Adrenal gland (tissue), 12 donors: Measurements from ENCODE around the gene THRSP. TPM values are rescaled to one million over a fixed set of nuclear protein-coding genes. Genes with fewer than 3 reads are reported as not detected.

Source experiments
- DNase-seq, 7 donors: peaks; one replicate each; pipeline ENCODE4 v3.0.0-alpha.2; 2019 to 2020
- H3K27ac ChIP-seq, 5 donors: fragments of 200-600 bp; sonication (generic) in 4 of 5; 1 replicate in 3 of 5; 2 replicates in 2 of 5; pipeline versions ENCODE4 v1.5.1 to v1.8.0; 2016 to 2020; ENCODE audit warnings: mild to moderate bottlenecking in 1 of 5
- H3K27me3 ChIP-seq: fragments of 200-600 bp; 2 replicates; pipeline ENCODE4 v1.8.0; 2021
- H3K36me3 ChIP-seq, 2 donors: fragments of 200-600 bp; replicated peaks in 1 of 2; 1 replicate in 1 of 2; 2 replicates in 1 of 2; pipeline versions ENCODE4 v1.5.1 to v1.8.0; 2018 to 2022
- H3K4me1 ChIP-seq, 2 donors: fragments of 200-600 bp; replicated peaks in 1 of 2; 1 replicate in 1 of 2; 2 replicates in 1 of 2; pipeline versions ENCODE4 v1.5.1 to v1.8.0; 2018 to 2021
- H3K4me3 ChIP-seq, 4 donors: fragments of 200-600 bp; sonication (generic) in 3 of 4; one replicate each; pipeline ENCODE4 v1.5.1; 2016 to 2018
- H3K9me3 ChIP-seq, 3 donors: fragments of 200-600 bp; sonication (generic) in 1 of 3; replicated peaks in 1 of 3; 1 replicate in 2 of 3; 2 replicates in 1 of 3; pipeline versions ENCODE4 v1.5.1 to v1.8.0; 2016 to 2021
- CTCF ChIP-seq, 6 experiments: fragments of 450-650 bp in 4 of 6; fragments of 200-600 bp in 2 of 6; sonication (generic) in 1 of 6; IDR thresholded peaks; 1 replicate in 5 of 6; 2 replicates in 1 of 6; pipeline versions ENCODE4 v1.5.1 to v1.8.0; 2016 to 2021; ENCODE audit warnings: antibody characterized with exemption in 6 of 6, mild to moderate bottlenecking in 2 of 6, moderate library complexity in 1 of 6
- POLR2A ChIP-seq, 2 donors: fragments of 450-650 bp; IDR thresholded peaks; one replicate each; pipeline ENCODE4 v1.6.1; 2017; ENCODE audit warnings: antibody characterized with exemption in 2 of 2, mild to moderate bottlenecking in 2 of 2, moderate library complexity in 1 of 2
- WGBS, 4 donors: extraction: QIAGEN DNeasy Blood & Tissue Kit in 2 of 4; methylation state at CpG; one replicate each; pipeline versions ENCODE4 v1.1.5 to v1.1.7; 2013 to 2017; 5-methylcytosine and 5-hydroxymethylcytosine counted together
- intact Hi-C, 2 donors: fragments of 100-400 bp; cut with DNase I; formaldehyde crosslinking; loops; one replicate each; pipeline versions ENCODE4 v1.14.1 to v1.15.0; 2022 to 2023
- polyA plus RNA-seq, 3 donors: library from polyadenylated mRNA; stranded (reverse); fragments of 200-250 nt in 2 of 3; fragments of 350-450 nt in 1 of 3; fragmentation: Illumina TruSeq in 1 of 3; extraction: RNeasy Lipid Tissue Mini Kit (QIAGEN cat#74804) in 1 of 3; gene quantifications; one replicate each; pipeline ENCODE4 v1.2.3, GENCODE V29; 2013 to 2014
- total RNA-seq, 9 donors: library from RNA; depleted of rRNA in 4 of 9; stranded (reverse); fragments of >200 nt in 4 of 9; fragments of 120-200 nt in 1 of 9; fragmentation: NEBNext Ultra II Directional in 1 of 9; extraction: Animal tissue kit (Norgen Biotek cat#: 25700) in 1 of 9; gene quantifications; one replicate each; pipeline versions ENCODE4 v1.1.0 to v1.2.4, GENCODE V29; 2013 to 2023
- donor health status: healthy with polysubstance abuse.
- donor health status: Bipolar disorder and iron deficiency.
- donor health status: DM: yes; HTN: yes; CAD: no.
- donor health status: DM: no; HTN: no; CAD: no.
- donor health status: DM: no; HTN: no; CAD: no.
- donor health status: DM: yes; HTN: yes; CAD: no.

The THRSP gene
- total and polyA plus RNA-seq, 12 donors: 0.22 to 64.5 (median 1.3) TPM; not detected in 1

DNA sequence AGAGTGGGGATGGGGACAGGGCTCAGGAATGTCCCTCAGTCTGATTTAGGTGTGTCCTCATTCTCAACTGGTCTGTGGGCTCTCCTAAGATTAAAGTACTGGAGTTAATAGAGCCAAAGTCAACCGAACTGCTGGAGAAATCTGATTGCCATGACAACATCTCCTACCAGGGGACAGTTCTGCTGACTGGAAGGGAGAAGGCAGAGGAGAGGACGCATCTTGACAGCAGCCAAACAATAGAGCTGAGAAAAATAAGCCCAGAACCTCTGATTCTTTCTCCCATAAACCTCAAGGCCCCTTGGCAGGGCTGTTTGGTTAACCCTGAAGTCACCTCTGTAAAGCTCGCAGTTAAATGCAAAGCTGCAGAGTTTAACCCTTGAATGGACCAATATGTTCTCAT, 43.4 kb upstream of the THRSP start:
- intact Hi-C loops: no loop called here
- 15 to 27% (median 23%) methylated on average over 3 of the region's 3 CpGs for WGBS, 4 donors
- Histone ChIP-seq H3K27ac (peak overlapping the region in 2 of 5 donors; percentile 28 to 51), H3K36me3 (peaks cover 0 to 9% of the 10 kb centered on the region in 2 donors), H3K4me1 (peaks cover 10 to 13% of the 10 kb centered on the region in 2 donors), H3K9me3 (no peaks in the 10 kb centered on the region), H3K27me3 (no peaks in the 10 kb centered on the region), H3K4me3 (no peak overlapping the region)
- TF ChIP-seq CTCF (IDR thresholded peaks at IDR 0.05) (no peak), POLR2A (IDR thresholded peaks at IDR 0.05) (no peak)
- no peak for DNase-seq

DNA sequence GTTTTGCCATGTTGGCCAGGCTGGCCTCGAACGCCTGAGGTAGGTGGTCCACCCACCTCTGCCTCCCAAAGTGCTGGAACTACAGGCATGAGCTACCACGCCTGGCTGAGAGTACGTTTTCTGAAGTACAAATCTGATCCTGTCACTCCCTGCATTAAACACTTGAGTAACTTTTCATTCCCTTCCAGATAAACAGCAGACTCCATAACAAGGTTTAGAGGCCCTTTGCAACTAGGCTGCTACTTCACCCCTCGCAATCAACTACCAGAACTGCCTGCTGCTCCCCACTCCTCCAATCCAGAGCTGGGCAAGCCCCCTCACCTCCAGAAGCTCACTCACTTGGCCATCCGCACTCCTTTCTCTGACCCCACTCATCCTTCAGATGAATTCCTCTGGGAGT, 42.0 kb upstream of the THRSP start:
- Histone ChIP-seq H3K4me1 (peaks cover 10 to 13% of the 10 kb centered on the region in 2 donors), H3K4me3 (peak overlapping the region in 1 of 4 donors; percentile 54), H3K27me3 (no peaks in the 10 kb centered on the region), H3K27ac (peak overlapping the region in 3 of 5 donors; percentile 72 to 88 (median 82)), H3K36me3 (peaks cover 0 to 2% of the 10 kb centered on the region in 2 donors), H3K9me3 (no peaks in the 10 kb centered on the region)
- intact Hi-C loops: no loop called here
- DNase-seq: no peak
- TF ChIP-seq POLR2A (IDR thresholded peaks at IDR 0.05): no peak
- TF ChIP-seq CTCF (IDR thresholded peaks at IDR 0.05): no peak
- WGBS, 4 donors: 56 to 73% (median 67%) methylated on average over 6 of the region's 6 CpGs

DNA sequence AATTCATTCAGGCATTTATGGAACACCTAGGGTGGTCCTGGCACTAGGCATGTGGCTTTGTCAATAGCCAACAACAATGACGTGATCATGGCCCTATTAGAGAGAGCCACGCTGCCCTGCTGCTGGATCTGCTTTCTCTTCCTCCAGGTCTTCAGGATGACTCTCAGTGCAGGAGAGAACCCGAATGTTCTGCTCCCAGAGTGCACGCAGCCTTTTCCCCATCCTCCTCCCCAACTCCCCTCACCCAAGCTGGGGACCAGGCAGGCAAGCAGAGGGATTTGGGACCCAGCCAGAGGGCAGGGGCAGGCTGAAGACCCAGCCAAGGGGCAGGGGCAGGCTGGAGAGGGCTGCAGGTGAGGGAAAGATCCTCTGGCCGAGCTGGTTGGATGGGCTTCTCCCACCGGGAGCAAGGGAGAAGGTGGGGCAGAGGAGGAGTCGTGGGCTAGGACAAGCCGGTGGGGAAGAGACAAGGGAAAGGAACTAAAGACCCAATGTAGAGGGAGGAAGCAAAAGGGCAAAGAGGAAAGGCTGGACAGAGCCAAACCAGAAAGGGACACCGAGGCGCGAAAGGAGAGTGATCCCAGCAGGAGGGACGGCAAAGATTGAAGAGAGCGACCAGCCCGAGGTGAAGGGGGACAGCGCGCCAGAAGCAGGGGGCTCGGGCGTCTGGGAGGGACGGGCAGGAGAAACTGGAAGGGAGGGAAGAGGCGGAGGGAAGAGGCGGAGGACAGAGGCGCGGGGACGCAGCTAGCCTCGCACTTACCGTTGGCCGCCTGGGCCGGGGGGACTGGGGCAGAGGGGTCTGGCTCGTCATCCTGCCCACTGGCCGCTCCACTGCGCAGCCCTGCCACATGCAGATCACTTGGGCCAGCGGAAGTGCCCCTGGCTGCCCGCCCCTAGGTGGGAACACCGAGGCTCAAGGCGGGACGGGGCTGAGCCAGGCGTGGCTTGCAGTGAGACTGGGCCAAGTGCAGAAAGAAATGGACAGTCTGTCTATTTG, 41.0 kb upstream of the THRSP start, which contains the start of gene KCTD14:
Gene KCTD14 (minus strand): TSS at position 880 of the 1,000 bp plus-strand sequence. CDS start 27 bp downstream, at position 853.
- Histone ChIP-seq H3K27ac (peak within 1 kb of the TSS; percentile 9 to 88 (median 72)), H3K27me3 (no peaks in the 10 kb centered on the region), H3K9me3 (no peaks in the 10 kb centered on the region), H3K36me3 (no peaks in the 10 kb centered on the region), H3K4me1 (peaks cover 10 to 13% of the 10 kb centered on the region in 2 donors), H3K4me3 (peak within 1 kb of the TSS; percentile 2 to 54 (median 36))
- peak; percentile 66 to 79 for TF ChIP-seq POLR2A (IDR thresholded peaks at IDR 0.05)
- peak in 1 of 6 experiments; percentile 8 for TF ChIP-seq CTCF (IDR thresholded peaks at IDR 0.05)
- intact Hi-C loops: no loop called here
- WGBS, 4 donors: 8 to 14% (median 13%) methylated on average over 30 to 37 of the region's 37 CpGs
- peak; percentile 55 to 84 (median 73) for DNase-seq

GRCh38 chr11:78023426-78023825, 40.2 kb upstream of the THRSP start:
- Histone ChIP-seq H3K36me3 (no peaks in the 10 kb centered on the region), H3K27me3 (no peaks in the 10 kb centered on the region), H3K9me3 (no peaks in the 10 kb centered on the region), H3K27ac (peak overlapping the region in 4 of 5 donors; percentile 9 to 88 (median 77)), H3K4me1 (peaks cover 10 to 13% of the 10 kb centered on the region in 2 donors), H3K4me3 (peak overlapping the region in 3 of 4 donors; percentile 29 to 54 (median 42))
- DNase-seq: no peak
- intact Hi-C loops: no loop called here
- WGBS, 4 donors: 63 to 74% (median 66%) methylated on average over 7 of the region's 7 CpGs
- TF ChIP-seq POLR2A (IDR thresholded peaks at IDR 0.05) (no peak), CTCF (IDR thresholded peaks at IDR 0.05) (peak in 1 of 6 experiments; percentile 22)
